ENCODE data around the gene PROM2.

DNA sequence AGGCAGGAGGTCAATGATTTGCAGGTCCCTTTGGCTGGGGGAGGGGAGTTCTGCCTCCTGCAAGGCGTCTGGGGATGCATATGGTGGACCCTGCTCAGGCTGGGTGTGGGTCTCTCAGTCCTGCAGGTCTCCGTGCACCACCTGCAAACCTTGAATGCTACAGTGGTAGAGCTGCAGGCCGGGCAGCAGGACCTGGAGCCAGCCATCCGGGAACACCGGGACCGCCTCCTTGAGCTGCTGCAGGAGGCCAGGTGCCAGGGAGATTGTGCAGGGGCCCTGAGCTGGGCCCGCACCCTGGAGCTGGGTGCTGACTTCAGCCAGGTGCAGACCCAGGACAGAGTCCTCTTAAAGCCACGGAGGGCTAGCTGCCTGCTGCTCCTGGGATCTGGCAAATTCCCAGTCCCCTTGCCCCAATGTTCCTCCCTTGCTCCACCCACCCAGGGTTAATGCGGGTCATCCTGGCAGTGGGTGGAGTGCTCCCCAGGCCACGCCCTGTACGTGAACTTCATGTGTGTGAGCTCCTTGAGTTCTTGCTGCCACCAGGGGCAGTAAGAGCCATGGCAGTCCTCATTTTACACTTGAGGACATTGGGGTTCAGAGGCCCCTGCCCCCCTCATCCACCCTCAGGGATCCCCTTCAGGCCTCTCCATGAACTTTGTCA lies 3.1 kb downstream of the PROM2 start:
- TF ChIP-seq, protein P1, sequence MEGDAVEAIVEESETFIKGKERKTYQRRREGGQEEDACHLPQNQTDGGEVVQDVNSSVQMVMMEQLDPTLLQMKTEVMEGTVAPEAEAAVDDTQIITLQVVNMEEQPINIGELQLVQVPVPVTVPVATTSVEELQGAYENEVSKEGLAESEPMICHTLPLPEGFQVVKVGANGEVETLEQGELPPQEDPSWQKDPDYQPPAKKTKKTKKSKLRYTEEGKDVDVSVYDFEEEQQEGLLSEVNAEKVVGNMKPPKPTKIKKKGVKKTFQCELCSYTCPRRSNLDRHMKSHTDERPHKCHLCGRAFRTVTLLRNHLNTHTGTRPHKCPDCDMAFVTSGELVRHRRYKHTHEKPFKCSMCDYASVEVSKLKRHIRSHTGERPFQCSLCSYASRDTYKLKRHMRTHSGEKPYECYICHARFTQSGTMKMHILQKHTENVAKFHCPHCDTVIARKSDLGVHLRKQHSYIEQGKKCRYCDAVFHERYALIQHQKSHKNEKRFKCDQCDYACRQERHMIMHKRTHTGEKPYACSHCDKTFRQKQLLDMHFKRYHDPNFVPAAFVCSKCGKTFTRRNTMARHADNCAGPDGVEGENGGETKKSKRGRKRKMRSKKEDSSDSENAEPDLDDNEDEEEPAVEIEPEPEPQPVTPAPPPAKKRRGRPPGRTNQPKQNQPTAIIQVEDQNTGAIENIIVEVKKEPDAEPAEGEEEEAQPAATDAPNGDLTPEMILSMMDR (IDR thresholded peaks at IDR 0.05) = peak in 4 of 6 experiments; percentile 32 to 48 (median 42)
- no peak for TF ChIP-seq POLR2A (IDR thresholded peaks at IDR 0.05)
